Activated CD8-positive, alpha-beta memory T cell treated with anti-CD3 and anti-CD28 coated beads, Interleukin-2, amount 50 U/mL, for 24 hours (primary cell): ENCODE data around the gene RRAD.
"Not testable (repeated sequence)": the region's sequence is repeated elsewhere in the genome, so short reads cannot be mapped to it uniquely, and the experiment has no call there.

Source experiments
- DNase-seq: peaks from one replicate; pipeline ENCODE4 v3.0.0-alpha.2; 2020; ENCODE audit errors: extremely low read depth

Gene RRAD

GRCh38 chr16:66900721-66901441 is 24.5 kb downstream of the RRAD start:
- DNase-seq: no peak

DNA sequence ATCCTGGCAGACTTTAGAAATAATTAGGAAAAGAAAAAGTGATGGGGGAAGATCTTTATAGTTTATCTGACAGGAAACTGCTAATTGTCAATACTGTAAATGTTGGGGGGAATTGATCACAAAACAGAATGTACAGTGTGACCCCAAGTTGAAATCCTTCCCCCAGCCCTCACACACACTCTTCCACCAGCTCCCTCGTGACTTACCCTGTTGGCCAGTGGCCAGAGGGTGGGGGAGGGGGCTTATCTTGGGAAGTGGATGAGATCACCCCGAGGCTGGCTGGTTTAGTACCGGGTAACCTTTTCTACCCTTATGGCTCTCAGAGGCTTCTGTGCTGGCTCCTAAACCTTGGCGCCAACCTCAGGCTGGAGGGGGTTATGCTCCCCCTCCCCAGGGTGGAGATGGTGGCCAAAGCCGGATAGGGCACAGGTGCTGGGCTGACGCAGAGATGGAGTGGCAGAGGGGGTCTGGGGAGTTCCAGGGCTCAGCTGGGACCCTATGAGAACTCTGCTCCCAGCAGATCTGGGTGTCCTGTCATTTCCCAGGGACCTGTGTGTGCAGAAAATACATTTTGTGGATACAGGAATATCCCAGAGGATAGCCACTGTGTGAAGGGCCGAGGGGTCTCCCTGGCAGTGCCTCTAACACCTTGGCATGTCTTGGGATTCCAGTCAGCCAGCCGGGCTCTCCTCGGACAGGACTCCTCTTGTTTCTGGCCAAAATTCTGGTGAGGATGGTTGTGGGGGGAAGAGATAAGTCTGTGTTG is 25.2 kb downstream of the RRAD start:
- no peak for DNase-seq

DNA sequence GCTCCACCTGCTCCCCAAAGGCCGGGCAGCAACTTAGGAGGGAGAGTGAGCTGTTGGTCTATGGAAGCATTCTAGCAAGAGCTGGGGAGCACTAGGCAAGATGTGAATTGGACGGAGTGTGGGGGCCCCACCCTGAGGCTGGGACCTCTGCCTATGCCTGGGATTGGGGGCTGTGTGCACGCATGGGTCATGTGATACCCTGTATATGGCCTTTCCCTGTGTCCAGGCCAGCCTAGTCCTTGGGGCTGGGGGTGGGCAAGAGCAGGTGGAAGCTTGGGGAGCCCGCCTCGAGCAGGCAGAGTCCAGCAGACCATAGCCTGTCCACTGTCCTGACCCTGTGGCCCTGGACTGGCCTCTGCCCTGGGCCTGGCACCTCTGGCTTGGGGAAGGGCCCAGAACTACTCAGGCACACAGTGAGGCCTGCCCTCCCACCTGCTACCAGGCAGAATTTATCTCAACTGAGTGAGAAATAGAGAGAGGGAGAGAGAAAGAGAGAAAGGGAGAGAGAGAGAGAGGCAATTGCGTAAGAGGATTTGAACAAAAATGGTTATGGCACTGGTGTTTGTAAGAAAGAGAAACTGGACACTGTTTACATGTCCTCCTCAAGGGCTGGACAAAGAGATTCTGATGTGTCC is 25.9 kb downstream of the RRAD start:
- no peak for DNase-seq

- DNase-seq: no peak
These were observed 26.4 kb downstream of the RRAD start for GRCh38 chr16:66898933-66899309.

DNA sequence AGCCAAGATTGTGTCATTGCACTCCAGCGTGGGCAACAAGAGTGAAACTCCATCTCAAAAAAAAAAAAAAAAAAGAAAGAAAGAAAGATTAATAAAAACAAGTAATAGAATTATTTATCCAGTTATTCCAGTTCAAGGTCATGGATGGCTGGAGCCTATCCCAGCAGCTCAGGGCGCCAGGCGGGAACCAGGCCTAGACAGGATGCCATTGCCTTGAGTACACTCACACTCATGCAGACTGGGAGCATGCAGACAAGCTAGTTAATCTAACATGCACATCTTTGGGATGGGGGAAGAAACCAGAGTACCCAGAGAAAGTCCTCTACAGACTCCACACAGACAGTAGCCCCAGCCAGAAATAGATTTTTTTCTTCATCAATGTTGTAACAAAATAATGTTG is 27.1 kb downstream of the RRAD start:
- no peak for DNase-seq

DNA sequence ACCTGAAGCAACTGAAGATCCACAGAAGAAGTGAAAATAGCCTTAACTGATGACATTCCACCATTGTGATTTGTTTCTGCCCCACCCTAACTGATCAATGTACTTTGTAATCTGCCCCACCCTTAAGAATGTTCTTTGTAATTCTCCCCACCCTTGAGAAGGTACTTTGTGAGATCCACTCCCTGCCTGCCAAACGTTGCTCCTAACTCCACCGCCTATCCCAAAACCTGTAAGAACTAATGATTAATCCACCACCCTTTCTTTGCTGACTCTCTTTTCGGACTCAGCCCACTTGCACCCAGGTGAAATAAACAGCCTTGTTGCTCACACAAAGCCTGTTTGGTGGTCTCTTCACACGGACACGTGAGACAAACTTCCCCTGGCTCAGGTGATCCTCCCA is 28.7 kb downstream of the RRAD start:
- DNase-seq: not testable (repeated sequence)

GRCh38 chr16:66895999-66896398 is 29.3 kb downstream of the RRAD start:
- DNase-seq: no peak

GRCh38 chr16:66895689-66895979 is 29.7 kb downstream of the RRAD start:
- DNase-seq: no peak

DNA sequence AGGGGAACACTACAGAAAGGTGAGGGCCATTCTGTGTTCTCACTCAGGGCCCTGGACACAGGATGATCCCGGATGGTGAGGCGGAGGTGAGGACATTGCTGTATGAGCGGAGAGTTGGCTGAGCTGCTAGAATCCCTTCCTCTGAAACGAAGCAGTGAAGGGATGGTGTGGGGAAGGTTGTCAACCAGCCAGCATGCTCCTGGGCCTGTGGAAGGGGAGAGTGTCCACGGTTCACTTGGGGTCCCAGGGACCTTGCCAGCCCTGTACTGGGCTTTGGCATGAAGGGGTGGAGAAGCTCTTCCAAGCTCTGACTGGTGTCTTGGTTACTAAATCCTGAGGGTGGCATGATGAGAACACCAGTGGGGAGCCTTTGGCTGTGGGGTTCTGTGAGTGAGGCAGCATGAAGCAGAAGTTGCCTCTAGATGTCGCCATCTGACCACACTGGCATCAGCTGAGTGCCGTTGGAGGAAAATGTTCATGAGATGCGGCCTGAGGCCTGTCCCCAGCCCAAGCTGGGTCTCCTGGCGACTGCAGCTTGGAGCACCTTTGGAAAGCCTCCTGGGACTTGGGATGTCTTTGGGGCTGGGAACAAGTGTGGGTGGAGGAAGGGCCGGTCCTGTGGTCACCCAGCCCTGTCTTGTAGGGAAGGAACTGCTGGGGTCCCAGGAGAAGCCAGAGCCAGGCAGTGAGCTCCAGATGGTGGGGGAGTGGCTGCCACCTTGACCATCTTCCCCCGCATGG is 30.2 kb downstream of the RRAD start:
- no peak for DNase-seq

- no peak for DNase-seq
These were observed 31.3 kb downstream of the RRAD start for GRCh38 chr16:66894055-66894454.

GRCh38 chr16:66891797-66892196 is 33.5 kb downstream of the RRAD start:
- DNase-seq: no peak

DNA sequence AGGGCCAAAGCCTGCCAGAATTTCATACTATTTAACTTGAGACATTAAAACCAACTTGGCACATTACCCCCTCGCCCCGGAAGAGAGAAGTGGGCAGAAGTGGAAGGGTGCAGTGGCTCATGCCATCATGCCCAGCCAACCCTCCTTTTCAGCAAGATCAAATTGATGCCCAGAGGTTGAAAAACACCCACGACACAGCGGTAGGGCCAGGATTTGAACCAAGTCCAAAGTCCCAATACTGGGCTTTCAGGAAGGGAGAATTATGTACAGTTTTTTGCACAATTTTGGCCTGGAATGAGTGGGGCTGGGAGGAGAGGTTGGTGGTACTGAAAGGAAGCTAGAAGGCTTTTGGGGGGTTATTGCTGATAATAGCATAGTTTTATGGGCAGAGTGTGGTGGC is 34.0 kb downstream of the RRAD start:
- no peak for DNase-seq

GRCh38 chr16:66890799-66891198 is 34.5 kb downstream of the RRAD start:
- DNase-seq: no peak

DNA sequence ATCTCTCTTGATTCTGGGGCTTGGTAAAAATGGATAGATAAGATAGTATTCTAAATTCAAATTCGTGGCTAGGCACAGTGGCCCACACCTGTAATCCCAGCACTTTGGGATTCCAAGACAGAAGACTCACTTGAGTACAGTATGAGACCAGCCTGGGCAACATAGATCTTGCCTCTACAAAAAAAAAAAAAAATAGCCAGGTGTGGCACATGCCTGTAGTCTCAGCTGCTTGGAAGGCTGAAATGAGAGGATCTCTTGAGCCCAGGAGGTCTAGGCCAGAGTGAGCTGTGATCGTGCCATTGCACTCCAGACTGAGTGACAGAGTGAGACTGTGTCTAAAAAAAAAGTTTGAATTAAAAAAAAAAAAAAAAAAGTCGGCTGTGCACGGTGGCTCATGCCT is 35.7 kb downstream of the RRAD start:
- DNase-seq: no peak

DNA sequence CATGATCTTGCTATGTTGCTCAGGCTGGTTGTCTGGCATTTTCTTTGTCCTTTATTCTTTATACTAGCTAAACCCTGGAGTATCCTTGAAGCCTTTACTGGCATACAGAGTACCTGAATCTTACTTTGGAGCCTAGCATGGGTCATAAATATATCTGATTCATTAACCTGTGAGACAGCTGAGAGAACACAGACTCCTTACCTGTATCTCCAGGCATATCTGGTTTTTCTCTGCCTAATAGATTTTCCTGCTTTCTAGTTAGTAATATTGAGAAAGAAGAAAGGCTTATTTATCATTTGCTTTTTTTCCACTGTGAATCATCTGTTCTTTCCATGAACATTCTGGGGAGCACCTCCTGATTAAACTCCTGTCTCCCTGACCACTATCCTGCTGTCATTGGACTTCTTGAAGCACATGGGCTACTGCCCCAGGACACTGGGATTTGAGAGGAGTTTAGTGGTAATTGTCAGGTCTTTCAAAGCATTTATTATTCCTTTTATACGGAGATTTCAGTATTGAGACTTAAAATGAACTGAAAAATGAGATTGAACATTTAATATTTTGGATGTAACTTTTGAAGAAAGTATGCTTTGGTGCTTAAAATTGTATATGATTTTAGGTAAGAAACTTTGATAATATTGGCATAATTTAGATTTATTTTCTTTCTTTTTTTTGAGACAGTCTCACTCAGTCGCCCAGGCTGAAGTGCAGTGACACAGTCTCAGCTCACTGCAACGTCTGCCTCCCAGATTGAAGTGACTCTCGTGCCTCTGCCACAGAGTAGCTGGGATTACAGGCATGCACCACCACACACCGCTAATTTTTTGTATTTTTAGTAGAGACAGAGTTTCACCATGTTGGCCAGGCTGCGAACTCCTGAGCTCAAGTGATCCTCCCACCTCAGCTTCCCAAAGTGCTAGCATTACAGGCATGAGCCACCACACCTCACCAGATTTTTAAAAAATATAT is 36.4 kb downstream of the RRAD start:
- DNase-seq: no peak

GRCh38 chr16:66886914-66887313 is 38.4 kb downstream of the RRAD start:
- no peak for DNase-seq

DNA sequence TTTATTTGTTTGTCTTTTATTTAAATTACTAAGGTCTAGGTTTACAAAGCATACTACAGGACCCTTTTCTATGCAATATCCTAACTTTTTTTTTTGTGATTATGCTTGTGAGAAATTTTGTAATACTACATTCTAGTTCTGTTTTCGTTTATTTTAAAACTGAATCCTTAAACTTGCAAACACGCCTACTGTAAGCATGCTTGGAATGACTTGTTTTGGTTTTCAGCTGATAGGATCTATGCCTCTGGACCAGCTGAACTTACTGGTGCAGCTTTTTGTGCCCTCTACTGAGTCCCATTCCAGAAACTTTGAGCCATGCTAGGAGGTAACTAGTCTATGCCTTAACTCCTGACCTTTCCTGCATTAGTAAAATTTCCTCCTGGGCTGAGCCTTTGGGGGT is 39.0 kb downstream of the RRAD start:
- DNase-seq: no peak

- no peak for DNase-seq
These were observed 39.8 kb downstream of the RRAD start for GRCh38 chr16:66885491-66885890.

- DNase-seq: no peak
These were observed 42.6 kb downstream of the RRAD start for GRCh38 chr16:66882702-66883101.

DNA sequence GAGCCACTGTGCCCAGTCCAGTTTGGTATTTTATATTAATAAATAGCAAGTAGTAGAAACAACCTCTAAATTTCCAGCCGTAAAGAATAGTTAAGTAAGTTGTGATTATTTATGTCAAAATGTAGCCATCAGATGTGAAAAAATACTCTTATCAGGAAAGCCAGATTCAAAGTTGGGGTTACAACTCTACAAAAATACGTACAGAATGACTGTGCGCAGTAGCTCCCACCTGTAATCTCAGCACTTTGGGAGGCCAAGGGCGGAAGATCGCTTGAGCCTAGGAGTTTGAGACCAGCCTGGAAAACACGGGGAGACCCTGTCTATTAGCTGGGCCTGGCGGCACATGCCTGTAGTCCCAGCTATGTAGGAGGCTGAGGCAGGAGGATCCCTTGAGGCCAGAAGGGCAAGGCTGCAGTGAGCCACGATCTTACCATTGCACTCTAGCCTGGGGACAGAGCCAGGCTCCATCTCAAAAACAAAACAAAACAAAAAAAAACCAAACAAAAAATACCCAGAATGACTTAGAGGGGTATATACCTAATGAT is 43.3 kb downstream of the RRAD start:
- no peak for DNase-seq

GRCh38 chr16:66881560-66881959 is 43.8 kb downstream of the RRAD start:
- no peak for DNase-seq
